LNCaP clone FGC (cell line): ENCODE results near the gene PFKP.
A peak's percentile ranks its signal among the peaks of the same experiment; 100 is the strongest.

Experiments
- DNase-seq: peaks from one replicate; pipeline ENCODE4 v3.0.0-alpha.2; 2011; ENCODE audit warnings: low read depth
- H3K4me3 ChIP-seq: 2 replicates; pipeline ENCODE4 v1.5.1; 2011; ENCODE audit warnings: mild to moderate bottlenecking, low read depth, low read length, control low read depth
- TF ChIP-seq, protein P1 (sequence below): IDR thresholded peaks from 2 replicates; pipeline ENCODE4 v1.5.1; 2012; ENCODE audit warnings: mild to moderate bottlenecking; ENCODE audit not compliant: control insufficient read depth, insufficient read depth; ENCODE audit errors: extremely low read depth

PFKP gene

DNA sequence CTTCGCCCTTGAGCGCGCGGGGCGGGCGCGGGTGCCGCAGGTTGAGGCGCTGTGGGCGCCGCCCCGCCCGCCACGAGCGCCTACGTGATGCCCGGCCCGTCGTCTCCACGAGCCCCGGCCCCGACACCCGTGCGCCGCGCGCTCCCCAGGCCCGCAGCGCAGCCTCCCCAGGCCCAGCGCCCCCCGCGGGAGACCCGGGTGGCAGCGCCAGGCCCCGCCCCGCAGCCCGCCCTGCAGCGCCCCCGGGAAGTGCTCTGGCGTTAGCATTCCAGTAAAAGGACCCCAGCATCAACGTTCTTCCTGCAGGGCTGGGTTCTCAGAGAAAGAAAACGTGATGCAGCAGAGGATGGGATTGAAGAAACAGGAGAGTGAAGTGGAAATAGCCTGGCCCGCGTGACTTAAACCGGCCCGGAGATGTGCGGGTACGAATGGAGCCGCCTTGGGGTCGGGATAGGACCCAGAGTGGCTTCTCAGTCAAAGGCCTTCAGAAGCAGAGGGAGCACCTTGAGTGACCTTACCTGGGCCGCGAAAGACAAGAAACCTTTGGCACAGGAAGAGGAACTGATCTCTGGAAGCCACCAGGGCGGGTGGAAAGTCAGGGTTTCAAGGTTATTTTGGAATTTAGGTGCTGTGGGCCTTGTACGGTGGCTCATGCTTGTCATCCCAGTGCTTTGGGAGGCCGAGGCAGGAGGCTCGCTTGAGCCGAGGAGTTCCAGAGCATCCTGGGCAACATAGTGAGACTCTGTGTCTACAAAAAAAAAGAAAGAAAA is 1.8 kb downstream of the PFKP start:
- TF ChIP-seq, protein P1, sequence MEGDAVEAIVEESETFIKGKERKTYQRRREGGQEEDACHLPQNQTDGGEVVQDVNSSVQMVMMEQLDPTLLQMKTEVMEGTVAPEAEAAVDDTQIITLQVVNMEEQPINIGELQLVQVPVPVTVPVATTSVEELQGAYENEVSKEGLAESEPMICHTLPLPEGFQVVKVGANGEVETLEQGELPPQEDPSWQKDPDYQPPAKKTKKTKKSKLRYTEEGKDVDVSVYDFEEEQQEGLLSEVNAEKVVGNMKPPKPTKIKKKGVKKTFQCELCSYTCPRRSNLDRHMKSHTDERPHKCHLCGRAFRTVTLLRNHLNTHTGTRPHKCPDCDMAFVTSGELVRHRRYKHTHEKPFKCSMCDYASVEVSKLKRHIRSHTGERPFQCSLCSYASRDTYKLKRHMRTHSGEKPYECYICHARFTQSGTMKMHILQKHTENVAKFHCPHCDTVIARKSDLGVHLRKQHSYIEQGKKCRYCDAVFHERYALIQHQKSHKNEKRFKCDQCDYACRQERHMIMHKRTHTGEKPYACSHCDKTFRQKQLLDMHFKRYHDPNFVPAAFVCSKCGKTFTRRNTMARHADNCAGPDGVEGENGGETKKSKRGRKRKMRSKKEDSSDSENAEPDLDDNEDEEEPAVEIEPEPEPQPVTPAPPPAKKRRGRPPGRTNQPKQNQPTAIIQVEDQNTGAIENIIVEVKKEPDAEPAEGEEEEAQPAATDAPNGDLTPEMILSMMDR = no peak
- peak overlapping the region; percentile 89 for H3K4me3 ChIP-seq
- DNase-seq = no peak

DNA sequence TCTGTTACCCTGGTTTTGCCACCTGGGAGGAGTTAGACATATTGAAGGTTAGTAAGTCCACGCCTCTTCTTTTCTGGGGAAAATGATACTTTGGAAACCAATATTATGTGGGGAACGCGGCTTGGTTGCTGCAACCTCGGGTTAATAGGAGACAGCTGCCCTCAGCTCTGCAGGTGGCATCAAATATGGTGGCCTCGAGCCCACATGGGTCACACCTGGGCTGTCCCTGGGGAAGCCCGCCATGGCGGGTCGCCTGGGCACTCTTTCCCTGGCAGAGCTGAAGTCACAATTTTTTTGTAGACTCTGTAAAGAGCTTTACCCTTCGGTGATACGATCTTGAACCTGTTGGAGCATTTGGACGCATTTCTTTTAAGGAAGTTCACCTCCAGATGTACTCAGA is 2.5 kb downstream of the PFKP start:
- TF ChIP-seq, protein P1 = no peak
- H3K4me3 ChIP-seq = no peak overlapping the region
- no peak for DNase-seq

DNA sequence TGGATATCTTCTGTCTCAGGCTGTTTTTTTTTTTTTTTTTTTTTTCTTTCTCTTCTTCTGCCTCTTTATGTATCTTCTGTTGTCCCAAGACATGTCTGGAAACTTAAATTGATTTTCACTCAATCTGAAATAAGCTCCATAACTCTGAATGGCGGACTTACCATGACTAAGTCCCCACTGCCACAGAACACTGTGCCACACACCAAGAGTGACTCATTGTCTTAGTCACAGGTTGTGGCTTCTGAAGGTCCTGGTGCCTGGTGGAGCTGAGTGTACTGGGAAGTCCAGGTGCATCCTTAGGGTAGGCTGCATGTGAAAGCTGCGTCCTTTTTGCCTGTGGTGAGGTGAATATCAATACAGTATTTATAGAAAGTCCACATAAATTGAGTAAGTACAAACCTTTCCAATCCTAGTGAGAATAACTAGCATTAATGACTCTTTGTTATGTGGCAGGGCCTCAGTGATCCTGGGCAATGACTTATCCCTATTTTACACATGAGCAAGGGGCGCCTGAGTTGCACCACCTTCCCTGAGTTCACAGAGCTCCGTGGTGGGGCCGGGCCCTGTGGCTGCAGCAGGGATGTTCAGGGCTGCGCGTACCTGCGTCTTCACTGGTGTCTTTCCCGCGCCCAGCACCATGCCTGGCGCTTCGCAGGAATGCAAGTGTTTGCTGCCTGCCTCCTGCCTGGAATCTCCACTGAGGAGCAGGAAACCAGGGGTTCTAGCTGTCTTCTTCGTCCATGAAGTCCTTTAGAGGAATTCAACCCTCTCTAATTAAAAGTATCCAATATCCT is 4.3 kb downstream of the PFKP start:
- TF ChIP-seq, protein P1 = no peak
- no peak overlapping the region for H3K4me3 ChIP-seq
- DNase-seq = no peak

DNA sequence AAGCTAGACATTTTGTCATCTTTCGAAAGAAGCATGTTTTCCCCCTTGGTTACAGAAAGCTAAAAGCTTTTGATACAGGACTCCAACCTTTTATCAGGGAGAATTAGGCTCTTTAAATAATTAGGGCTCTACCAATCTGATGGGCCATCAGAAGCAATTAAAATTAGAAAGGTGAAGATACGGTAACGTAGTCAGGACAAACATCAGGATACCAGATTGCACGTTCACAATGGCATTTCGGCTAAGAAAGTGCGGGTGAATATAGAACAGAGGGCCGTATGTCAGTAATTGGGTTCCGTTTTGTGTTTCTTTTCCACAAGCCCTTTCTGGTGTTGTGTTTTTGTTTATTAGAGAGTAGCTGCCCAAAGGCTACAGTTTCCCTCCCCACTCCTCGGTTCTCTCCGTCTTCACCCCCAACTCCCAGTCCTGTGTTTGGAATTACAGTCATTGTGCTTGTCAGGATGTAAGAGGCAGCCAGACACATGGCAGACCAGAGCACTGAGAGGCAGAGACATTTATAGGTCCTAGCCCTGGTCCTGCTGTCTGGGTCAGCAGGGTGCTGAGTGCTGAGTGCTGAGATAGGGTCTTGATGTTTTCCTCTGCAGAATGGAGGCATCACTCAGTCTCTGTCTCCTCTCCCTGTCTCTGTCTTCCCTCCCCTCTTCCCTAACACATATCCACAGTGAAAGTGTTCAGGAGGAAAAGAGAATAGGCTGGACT is 5.5 kb downstream of the PFKP start:
- DNase-seq = no peak
- H3K4me3 ChIP-seq = no peak overlapping the region
- TF ChIP-seq, protein P1 = no peak

DNA sequence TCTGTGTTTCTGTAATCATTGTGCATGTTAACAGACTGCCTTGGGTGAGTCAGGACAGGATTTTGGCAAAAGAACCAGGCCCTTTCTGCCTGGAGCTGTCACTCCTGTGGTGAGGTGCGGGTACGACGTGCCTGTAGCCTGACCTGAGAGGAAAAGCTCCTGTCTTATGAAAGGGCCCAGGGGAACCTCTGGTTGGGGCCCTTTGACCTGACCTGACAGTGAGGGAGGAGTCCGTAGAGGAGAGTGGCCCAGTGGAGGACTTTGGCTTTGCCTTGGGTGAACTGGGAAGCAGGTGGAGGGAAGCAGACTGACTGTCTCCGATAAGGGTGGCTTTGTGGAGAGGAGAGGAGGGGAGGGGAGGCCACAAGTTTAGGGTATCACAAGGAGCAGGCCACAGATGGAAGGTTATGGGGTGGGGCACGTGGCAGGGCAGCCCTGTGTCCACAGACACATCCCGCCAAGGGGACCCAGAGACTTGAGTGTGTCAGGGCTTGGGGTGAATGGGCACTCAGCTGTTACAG is 6.9 kb downstream of the PFKP start:
- DNase-seq = no peak
- no peak overlapping the region for H3K4me3 ChIP-seq
- TF ChIP-seq, protein P1 = no peak

DNA sequence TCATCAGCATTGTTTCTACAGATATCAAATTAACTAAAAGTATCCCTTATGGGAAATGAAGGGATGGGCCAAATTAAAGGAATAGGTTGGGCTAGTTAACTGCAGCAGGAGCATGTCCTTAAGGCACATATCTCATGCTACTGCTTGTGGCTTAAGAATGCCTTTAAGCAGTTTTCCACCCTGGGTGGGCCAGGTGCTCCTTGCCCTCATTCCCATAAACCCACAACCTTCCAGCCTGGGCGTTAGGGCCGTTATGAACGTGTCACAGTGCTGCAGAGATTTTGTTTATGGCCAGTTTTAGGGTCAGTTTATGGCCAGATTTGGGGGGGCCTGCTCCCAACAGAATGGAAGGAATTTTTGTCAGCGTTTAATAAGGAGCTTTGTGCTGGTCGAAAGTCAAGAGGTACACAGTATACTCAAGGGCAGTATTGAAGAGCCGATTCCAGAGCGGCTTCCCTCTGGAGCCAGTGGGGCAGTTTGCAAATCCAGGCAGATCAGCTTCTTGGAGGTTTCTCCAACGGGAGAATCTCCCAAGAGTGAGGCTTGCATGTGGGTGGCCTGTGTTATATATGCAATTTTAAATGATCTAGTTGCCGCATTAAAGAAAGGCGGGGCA is 7.7 kb downstream of the PFKP start:
- no peak for DNase-seq
- H3K4me3 ChIP-seq = no peak overlapping the region
- TF ChIP-seq, protein P1 = no peak
